IPS DF 6.9 (cell line): Measurements from ENCODE around the gene AFAP1.

Experiments used
- DNase-seq: peaks from one replicate; pipeline ENCODE4 v3.0.0-alpha.2; 2013; ENCODE audit warnings: low read depth, low spot score
- H3K27ac ChIP-seq: one replicate; pipeline ENCODE4 v1.5.1; 2013; ENCODE audit warnings: low read length, control low read depth
- H3K27me3 ChIP-seq: 2 replicates; pipeline ENCODE4 v1.6.1; 2013; ENCODE audit warnings: mild to moderate bottlenecking, low read length; ENCODE audit not compliant: control insufficient read depth, insufficient read depth
- H3K36me3 ChIP-seq: 2 replicates; pipeline ENCODE4 v1.6.1; 2013; ENCODE audit warnings: low read length; ENCODE audit not compliant: control insufficient read depth, insufficient read depth
- H3K4me1 ChIP-seq: 2 replicates; pipeline ENCODE4 v1.6.1; 2013; ENCODE audit warnings: low read length; ENCODE audit not compliant: control insufficient read depth, insufficient read depth
- H3K4me3 ChIP-seq: 2 replicates; pipeline ENCODE4 v1.5.1; 2013; ENCODE audit warnings: mild to moderate bottlenecking, low read length
- H3K9me3 ChIP-seq: 2 replicates; pipeline ENCODE4 v1.6.1; 2013; ENCODE audit warnings: low read length, inconsistent platforms; ENCODE audit not compliant: control insufficient read depth, insufficient read depth
- WGBS: extraction: QIAGEN DNeasy Blood & Tissue Kit; methylation state at CpG from one replicate; pipeline ENCODE4 v1.1.7; 2013; ENCODE audit warnings: mixed read lengths, missing lambda C conversion rate; ENCODE audit not compliant: insufficient read length, insufficient coverage; 5-methylcytosine and 5-hydroxymethylcytosine counted together

The AFAP1 gene

GRCh38 chr4:7785017-7785416 lies 154.6 kb downstream of the AFAP1 start:
- no peaks in the 10 kb centered on the region for H3K4me1 ChIP-seq
- H3K36me3 ChIP-seq: no peaks in the 10 kb centered on the region

GRCh38 chr4:7784131-7784870 lies 155.4 kb downstream of the AFAP1 start:
- no peak overlapping the region for H3K4me3 ChIP-seq
- no peak overlapping the region for H3K27ac ChIP-seq
- H3K4me1 ChIP-seq: no peaks in the 10 kb centered on the region
- H3K27me3 ChIP-seq: no peaks in the 10 kb centered on the region
- no peaks in the 10 kb centered on the region for H3K36me3 ChIP-seq
- no peaks in the 10 kb centered on the region for H3K9me3 ChIP-seq
- DNase-seq: no peak
- WGBS: no CpG with 5 or more reads among the region's 14 CpGs

More at GRCh38 chr4:7785017-7785416, 154.6 kb downstream of the AFAP1 start:
- no peak for DNase-seq
- Histone ChIP-seq H3K4me3 (no peak overlapping the region), H3K27ac (no peak overlapping the region), H3K9me3 (no peaks in the 10 kb centered on the region), H3K27me3 (no peaks in the 10 kb centered on the region)
- no CpG with 5 or more reads among the region's 11 CpGs for WGBS

GRCh38 chr4:7783541-7783940 lies 156.1 kb downstream of the AFAP1 start:
- DNase-seq: no peak
- no peak overlapping the region for H3K4me3 ChIP-seq
- H3K9me3 ChIP-seq: no peaks in the 10 kb centered on the region
- no CpG with 5 or more reads among the region's 8 CpGs for WGBS
- H3K4me1 ChIP-seq: no peaks in the 10 kb centered on the region
- no peaks in the 10 kb centered on the region for H3K27me3 ChIP-seq
- H3K36me3 ChIP-seq: no peaks in the 10 kb centered on the region
- H3K27ac ChIP-seq: no peak overlapping the region

- peaks cover 4% of the 10 kb centered on the region; the same call in 1 of the 2 replicates for H3K36me3 ChIP-seq
- no peaks in the 10 kb centered on the region for H3K27me3 ChIP-seq
- DNase-seq: no peak
- no peak overlapping the region for H3K27ac ChIP-seq
- no peaks in the 10 kb centered on the region for H3K9me3 ChIP-seq
- no CpG with 5 or more reads among the region's 8 CpGs for WGBS
- H3K4me3 ChIP-seq: no peak overlapping the region
- no peaks in the 10 kb centered on the region for H3K4me1 ChIP-seq
Measured at GRCh38 chr4:7782783-7783182, 156.9 kb downstream of the AFAP1 start.

GRCh38 chr4:7781993-7782392 lies 157.7 kb downstream of the AFAP1 start:
- Histone ChIP-seq H3K27ac (no peak overlapping the region), H3K4me1 (no peaks in the 10 kb centered on the region), H3K4me3 (no peak overlapping the region), H3K27me3 (no peaks in the 10 kb centered on the region), H3K9me3 (no peaks in the 10 kb centered on the region), H3K36me3 (peaks cover 4% of the 10 kb centered on the region; the same call in 1 of the 2 replicates)
- WGBS: no CpG with 5 or more reads among the region's 17 CpGs
- no peak for DNase-seq

GRCh38 chr4:7781366-7781765 lies 158.3 kb downstream of the AFAP1 start:
- Histone ChIP-seq H3K27ac (no peak overlapping the region), H3K27me3 (no peaks in the 10 kb centered on the region), H3K9me3 (no peaks in the 10 kb centered on the region), H3K4me1 (no peaks in the 10 kb centered on the region), H3K36me3 (peaks cover 4% of the 10 kb centered on the region; the same call in 1 of the 2 replicates), H3K4me3 (no peak overlapping the region)
- WGBS: no CpG with 5 or more reads among the region's 13 CpGs
- no peak for DNase-seq

- no peak overlapping the region for H3K27ac ChIP-seq
- no peaks in the 10 kb centered on the region for H3K27me3 ChIP-seq
- H3K4me1 ChIP-seq: no peaks in the 10 kb centered on the region
- DNase-seq: no peak
- no peaks in the 10 kb centered on the region for H3K9me3 ChIP-seq
- peaks cover 4% of the 10 kb centered on the region; the same call in 1 of the 2 replicates for H3K36me3 ChIP-seq
- H3K4me3 ChIP-seq: no peak overlapping the region
- whole genome bisulfite sequencing: no CpG with 5 or more reads among the region's 5 CpGs
Measured at GRCh38 chr4:7780751-7781348, 158.8 kb downstream of the AFAP1 start.

- H3K27me3 ChIP-seq: no peaks in the 10 kb centered on the region
- H3K36me3 ChIP-seq: peaks cover 4% of the 10 kb centered on the region; the same call in 1 of the 2 replicates
- DNase-seq: no peak
- no peak overlapping the region for H3K27ac ChIP-seq
- H3K9me3 ChIP-seq: no peaks in the 10 kb centered on the region
- H3K4me1 ChIP-seq: no peaks in the 10 kb centered on the region
- no CpG with 5 or more reads among the region's 5 CpGs for WGBS
- H3K4me3 ChIP-seq: no peak overlapping the region
Measured at GRCh38 chr4:7779432-7779768, 160.3 kb downstream of the AFAP1 start.

- no peaks in the 10 kb centered on the region for H3K4me1 ChIP-seq
- peaks cover 7% of the 10 kb centered on the region; the same call in 1 of the 2 replicates for H3K36me3 ChIP-seq
- no CpG with 5 or more reads among the region's 24 CpGs for WGBS
- no peak overlapping the region for H3K27ac ChIP-seq
- no peak overlapping the region for H3K4me3 ChIP-seq
- H3K9me3 ChIP-seq: no peaks in the 10 kb centered on the region
- H3K27me3 ChIP-seq: no peaks in the 10 kb centered on the region
- DNase-seq: no peak
Measured at GRCh38 chr4:7778510-7779431, 160.9 kb downstream of the AFAP1 start.

- no CpG with 5 or more reads among the region's 10 CpGs for WGBS
- Histone ChIP-seq H3K36me3 (peaks cover 9% of the 10 kb centered on the region; the same call in 1 of the 2 replicates), H3K27ac (no peak overlapping the region), H3K27me3 (no peaks in the 10 kb centered on the region), H3K4me1 (no peaks in the 10 kb centered on the region), H3K4me3 (no peak overlapping the region), H3K9me3 (no peaks in the 10 kb centered on the region)
- DNase-seq: no peak
Measured at GRCh38 chr4:7777871-7778509, 161.7 kb downstream of the AFAP1 start.
